ENCODE results near the gene FSTL4. TPM values are rescaled to one million over a fixed set of nuclear protein-coding genes. Genes with fewer than 3 reads are reported as not detected.

FSTL4 gene
- total and polyA plus RNA-seq, 2 experiments from 2014 or later, result 1.4 to 2.8 TPM

DNA sequence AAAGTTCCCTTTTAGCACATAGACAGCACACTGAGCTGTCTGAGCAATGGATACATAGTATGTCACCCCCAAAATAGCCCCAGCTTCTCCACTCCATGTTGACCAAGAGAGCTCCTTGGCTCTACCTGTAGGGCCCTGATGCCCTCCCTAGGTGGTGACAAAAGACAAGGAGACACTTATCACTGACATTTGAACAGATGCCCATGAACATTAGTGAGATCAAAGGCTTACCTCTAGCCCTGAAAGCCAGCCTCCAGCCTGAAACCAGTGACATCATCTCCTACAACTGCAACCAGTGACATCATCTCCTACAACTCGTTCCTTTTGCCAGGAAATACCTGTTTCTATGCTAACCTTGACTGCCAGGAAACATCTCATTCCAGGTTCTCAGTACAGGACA is 122.7 kb downstream of the FSTL4 start:
- Histone ChIP-seq H4K20me1 (replicated peaks; ENCODE audit: insufficient read depth) (no peaks in the 10 kb centered on the region), H3K79me2 (replicated peaks; ENCODE audit: insufficient read depth) (no peaks in the 10 kb centered on the region), H3K36me3 (ENCODE audit: insufficient read depth) (no peaks in the 10 kb centered on the region), H3K27ac (ENCODE audit: low read depth) (no peak overlapping the region), H3K4me1 (ENCODE audit: insufficient read depth) (peaks cover 5% of the 10 kb centered on the region; the same call in 1 of the 2 replicates), H3K4me2 (no peak overlapping the region), H3F3A (replicated peaks; ENCODE audit: low read depth) (no peaks in the 10 kb centered on the region), H3K4me3 (no peak overlapping the region), H3K9me2 (ENCODE audit: insufficient read depth) (peaks cover 7% of the 10 kb centered on the region; the same call in 1 of the 2 replicates), H3K27me3 (ENCODE audit: insufficient read depth) (no peaks in the 10 kb centered on the region), H2AFZ (no peak overlapping the region)
- Mint-ChIP-seq H3K4me1 (peaks cover 5% of the 10 kb centered on the region), H3K9me3 (peaks cover 4% of the 10 kb centered on the region; the same call in 1 of the 3 replicates), H3K27me3 (ENCODE audit: insufficient read depth, low read depth, poor library complexity) (no peaks in the 10 kb centered on the region), H3K36me3 (ENCODE audit: low read depth) (no peaks in the 10 kb centered on the region), H3K27ac (no peak overlapping the region), H3K4me3 (no peak overlapping the region)
- TF ChIP-seq JUNB (IDR thresholded peaks at IDR 0.05; ENCODE audit: unreplicated experiment), result no peak
- TF ChIP-seq, protein P1, sequence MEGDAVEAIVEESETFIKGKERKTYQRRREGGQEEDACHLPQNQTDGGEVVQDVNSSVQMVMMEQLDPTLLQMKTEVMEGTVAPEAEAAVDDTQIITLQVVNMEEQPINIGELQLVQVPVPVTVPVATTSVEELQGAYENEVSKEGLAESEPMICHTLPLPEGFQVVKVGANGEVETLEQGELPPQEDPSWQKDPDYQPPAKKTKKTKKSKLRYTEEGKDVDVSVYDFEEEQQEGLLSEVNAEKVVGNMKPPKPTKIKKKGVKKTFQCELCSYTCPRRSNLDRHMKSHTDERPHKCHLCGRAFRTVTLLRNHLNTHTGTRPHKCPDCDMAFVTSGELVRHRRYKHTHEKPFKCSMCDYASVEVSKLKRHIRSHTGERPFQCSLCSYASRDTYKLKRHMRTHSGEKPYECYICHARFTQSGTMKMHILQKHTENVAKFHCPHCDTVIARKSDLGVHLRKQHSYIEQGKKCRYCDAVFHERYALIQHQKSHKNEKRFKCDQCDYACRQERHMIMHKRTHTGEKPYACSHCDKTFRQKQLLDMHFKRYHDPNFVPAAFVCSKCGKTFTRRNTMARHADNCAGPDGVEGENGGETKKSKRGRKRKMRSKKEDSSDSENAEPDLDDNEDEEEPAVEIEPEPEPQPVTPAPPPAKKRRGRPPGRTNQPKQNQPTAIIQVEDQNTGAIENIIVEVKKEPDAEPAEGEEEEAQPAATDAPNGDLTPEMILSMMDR (conservative IDR thresholded peaks at IDR 0.05; ENCODE audit: low read depth in 2 of 2), result peak; percentile 17 to 50; a peak in 2 of 4 replicates
- ATAC-seq, result no peak
- DNase-seq (ENCODE audit: low spot score), result no peak

DNA sequence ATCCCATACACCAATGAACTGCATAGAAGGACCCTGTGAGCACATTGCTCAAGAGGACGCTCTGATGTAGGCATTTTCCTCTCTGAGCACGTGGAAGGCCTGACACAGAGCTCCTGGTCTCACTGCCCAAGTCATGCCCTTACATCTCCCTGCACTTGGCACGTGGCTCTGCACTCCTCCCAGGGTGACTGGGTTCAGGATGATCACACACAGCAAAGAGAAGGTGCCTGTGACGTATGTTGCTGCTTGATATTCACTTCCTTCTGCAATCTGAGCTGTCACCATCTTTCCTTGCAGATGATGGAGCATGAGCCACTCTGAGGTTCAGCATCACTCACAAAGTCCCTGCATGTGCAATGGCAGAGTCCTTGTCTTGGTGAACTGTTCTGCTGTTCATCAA is 125.2 kb downstream of the FSTL4 start:
- H2AFZ ChIP-seq, result no peak overlapping the region
- H3K27ac ChIP-seq (ENCODE audit: low read depth), result no peak overlapping the region
- Mint-ChIP-seq H3K4me1 (peaks cover 5% of the 10 kb centered on the region), H3K27me3 (ENCODE audit: insufficient read depth, low read depth, poor library complexity) (no peaks in the 10 kb centered on the region), H3K4me3 (no peak overlapping the region), H3K36me3 (ENCODE audit: low read depth) (no peaks in the 10 kb centered on the region), H3K27ac (no peak overlapping the region), H3K9me3 (peaks cover 4% of the 10 kb centered on the region; the same call in 2 of the 3 replicates)
- no peaks in the 10 kb centered on the region for H3K79me2 ChIP-seq (replicated peaks; ENCODE audit: insufficient read depth)
- H3K36me3 ChIP-seq (ENCODE audit: insufficient read depth), result no peaks in the 10 kb centered on the region
- no peak for DNase-seq (ENCODE audit: low spot score)
- H4K20me1 ChIP-seq (replicated peaks; ENCODE audit: insufficient read depth), result no peaks in the 10 kb centered on the region
- H3K4me2 ChIP-seq, result no peak overlapping the region
- no peak for ATAC-seq
- no peak overlapping the region for H3K4me3 ChIP-seq
- no peaks in the 10 kb centered on the region for H3F3A ChIP-seq (replicated peaks; ENCODE audit: low read depth)
- no peaks in the 10 kb centered on the region for H3K27me3 ChIP-seq (ENCODE audit: insufficient read depth)
- peaks cover 6% of the 10 kb centered on the region; the same call in 1 of the 2 replicates for H3K4me1 ChIP-seq (ENCODE audit: insufficient read depth)
- peaks cover 7% of the 10 kb centered on the region; the same call in 1 of the 2 replicates for H3K9me2 ChIP-seq (ENCODE audit: insufficient read depth)
- TF ChIP-seq JUNB (IDR thresholded peaks at IDR 0.05; ENCODE audit: unreplicated experiment) (no peak), ZNF331 (CRISPR knock-in tag; IDR thresholded peaks at IDR 0.05; ENCODE audit: low read depth) (no peak), EZH2phosphoT487 (IDR thresholded peaks at IDR 0.05; ENCODE audit: unreplicated experiment) (no peak), EZH2 (IDR thresholded peaks at IDR 0.05; ENCODE audit: low read depth, unreplicated experiment) (no peak), POLR2AphosphoS5 (IDR thresholded peaks at IDR 0.05; ENCODE audit: low read depth) (no peak)
- TF ChIP-seq, protein P2, sequence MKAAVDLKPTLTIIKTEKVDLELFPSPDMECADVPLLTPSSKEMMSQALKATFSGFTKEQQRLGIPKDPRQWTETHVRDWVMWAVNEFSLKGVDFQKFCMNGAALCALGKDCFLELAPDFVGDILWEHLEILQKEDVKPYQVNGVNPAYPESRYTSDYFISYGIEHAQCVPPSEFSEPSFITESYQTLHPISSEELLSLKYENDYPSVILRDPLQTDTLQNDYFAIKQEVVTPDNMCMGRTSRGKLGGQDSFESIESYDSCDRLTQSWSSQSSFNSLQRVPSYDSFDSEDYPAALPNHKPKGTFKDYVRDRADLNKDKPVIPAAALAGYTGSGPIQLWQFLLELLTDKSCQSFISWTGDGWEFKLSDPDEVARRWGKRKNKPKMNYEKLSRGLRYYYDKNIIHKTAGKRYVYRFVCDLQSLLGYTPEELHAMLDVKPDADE (IDR thresholded peaks at IDR 0.05), result no peak
- TF ChIP-seq, protein P3, sequence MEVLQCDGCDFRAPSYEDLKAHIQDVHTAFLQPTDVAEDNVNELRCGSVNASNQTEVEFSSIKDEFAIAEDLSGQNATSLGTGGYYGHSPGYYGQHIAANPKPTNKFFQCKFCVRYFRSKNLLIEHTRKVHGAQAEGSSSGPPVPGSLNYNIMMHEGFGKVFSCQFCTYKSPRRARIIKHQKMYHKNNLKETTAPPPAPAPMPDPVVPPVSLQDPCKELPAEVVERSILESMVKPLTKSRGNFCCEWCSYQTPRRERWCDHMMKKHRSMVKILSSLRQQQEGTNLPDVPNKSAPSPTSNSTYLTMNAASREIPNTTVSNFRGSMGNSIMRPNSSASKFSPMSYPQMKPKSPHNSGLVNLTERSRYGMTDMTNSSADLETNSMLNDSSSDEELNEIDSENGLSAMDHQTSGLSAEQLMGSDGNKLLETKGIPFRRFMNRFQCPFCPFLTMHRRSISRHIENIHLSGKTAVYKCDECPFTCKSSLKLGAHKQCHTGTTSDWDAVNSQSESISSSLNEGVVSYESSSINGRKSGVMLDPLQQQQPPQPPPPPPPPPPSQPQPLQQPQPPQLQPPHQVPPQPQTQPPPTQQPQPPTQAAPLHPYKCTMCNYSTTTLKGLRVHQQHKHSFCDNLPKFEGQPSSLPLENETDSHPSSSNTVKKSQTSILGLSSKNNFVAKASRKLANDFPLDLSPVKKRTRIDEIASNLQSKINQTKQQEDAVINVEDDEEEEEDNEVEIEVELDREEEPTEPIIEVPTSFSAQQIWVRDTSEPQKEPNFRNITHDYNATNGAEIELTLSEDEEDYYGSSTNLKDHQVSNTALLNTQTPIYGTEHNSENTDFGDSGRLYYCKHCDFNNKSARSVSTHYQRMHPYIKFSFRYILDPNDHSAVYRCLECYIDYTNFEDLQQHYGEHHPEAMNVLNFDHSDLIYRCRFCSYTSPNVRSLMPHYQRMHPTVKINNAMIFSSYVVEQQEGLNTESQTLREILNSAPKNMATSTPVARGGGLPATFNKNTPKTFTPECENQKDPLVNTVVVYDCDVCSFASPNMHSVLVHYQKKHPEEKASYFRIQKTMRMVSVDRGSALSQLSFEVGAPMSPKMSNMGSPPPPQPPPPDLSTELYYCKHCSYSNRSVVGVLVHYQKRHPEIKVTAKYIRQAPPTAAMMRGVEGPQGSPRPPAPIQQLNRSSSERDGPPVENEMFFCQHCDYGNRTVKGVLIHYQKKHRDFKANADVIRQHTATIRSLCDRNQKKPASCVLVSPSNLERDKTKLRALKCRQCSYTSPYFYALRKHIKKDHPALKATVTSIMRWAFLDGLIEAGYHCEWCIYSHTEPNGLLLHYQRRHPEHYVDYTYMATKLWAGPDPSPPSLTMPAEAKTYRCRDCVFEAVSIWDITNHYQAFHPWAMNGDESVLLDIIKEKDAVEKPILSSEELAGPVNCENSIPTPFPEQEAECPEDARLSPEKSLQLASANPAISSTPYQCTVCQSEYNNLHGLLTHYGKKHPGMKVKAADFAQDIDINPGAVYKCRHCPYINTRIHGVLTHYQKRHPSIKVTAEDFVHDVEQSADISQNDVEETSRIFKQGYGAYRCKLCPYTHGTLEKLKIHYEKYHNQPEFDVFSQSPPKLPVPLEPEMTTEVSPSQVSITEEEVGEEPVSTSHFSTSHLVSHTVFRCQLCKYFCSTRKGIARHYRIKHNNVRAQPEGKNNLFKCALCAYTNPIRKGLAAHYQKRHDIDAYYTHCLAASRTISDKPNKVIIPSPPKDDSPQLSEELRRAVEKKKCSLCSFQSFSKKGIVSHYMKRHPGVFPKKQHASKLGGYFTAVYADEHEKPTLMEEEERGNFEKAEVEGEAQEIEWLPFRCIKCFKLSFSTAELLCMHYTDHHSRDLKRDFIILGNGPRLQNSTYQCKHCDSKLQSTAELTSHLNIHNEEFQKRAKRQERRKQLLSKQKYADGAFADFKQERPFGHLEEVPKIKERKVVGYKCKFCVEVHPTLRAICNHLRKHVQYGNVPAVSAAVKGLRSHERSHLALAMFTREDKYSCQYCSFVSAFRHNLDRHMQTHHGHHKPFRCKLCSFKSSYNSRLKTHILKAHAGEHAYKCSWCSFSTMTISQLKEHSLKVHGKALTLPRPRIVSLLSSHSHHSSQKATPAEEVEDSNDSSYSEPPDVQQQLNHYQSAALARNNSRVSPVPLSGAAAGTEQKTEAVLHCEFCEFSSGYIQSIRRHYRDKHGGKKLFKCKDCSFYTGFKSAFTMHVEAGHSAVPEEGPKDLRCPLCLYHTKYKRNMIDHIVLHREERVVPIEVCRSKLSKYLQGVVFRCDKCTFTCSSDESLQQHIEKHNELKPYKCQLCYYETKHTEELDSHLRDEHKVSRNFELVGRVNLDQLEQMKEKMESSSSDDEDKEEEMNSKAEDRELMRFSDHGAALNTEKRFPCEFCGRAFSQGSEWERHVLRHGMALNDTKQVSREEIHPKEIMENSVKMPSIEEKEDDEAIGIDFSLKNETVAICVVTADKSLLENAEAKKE (CRISPR knock-in tag; IDR thresholded peaks at IDR 0.05), result no peak
- TF ChIP-seq, protein P4, sequence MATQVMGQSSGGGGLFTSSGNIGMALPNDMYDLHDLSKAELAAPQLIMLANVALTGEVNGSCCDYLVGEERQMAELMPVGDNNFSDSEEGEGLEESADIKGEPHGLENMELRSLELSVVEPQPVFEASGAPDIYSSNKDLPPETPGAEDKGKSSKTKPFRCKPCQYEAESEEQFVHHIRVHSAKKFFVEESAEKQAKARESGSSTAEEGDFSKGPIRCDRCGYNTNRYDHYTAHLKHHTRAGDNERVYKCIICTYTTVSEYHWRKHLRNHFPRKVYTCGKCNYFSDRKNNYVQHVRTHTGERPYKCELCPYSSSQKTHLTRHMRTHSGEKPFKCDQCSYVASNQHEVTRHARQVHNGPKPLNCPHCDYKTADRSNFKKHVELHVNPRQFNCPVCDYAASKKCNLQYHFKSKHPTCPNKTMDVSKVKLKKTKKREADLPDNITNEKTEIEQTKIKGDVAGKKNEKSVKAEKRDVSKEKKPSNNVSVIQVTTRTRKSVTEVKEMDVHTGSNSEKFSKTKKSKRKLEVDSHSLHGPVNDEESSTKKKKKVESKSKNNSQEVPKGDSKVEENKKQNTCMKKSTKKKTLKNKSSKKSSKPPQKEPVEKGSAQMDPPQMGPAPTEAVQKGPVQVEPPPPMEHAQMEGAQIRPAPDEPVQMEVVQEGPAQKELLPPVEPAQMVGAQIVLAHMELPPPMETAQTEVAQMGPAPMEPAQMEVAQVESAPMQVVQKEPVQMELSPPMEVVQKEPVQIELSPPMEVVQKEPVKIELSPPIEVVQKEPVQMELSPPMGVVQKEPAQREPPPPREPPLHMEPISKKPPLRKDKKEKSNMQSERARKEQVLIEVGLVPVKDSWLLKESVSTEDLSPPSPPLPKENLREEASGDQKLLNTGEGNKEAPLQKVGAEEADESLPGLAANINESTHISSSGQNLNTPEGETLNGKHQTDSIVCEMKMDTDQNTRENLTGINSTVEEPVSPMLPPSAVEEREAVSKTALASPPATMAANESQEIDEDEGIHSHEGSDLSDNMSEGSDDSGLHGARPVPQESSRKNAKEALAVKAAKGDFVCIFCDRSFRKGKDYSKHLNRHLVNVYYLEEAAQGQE (IDR thresholded peaks at IDR 0.05; ENCODE audit: unreplicated experiment), result no peak
